HepG2 (cell line): Measurements from ENCODE around the gene TNS1. TPM values are rescaled to one million over a fixed set of nuclear protein-coding genes. Genes with fewer than 3 reads are reported as not detected.

Experiments used
- ARNTL ChIP-seq: sonication (generic); formaldehyde crosslinking; IDR thresholded peaks from 2 replicates; pipeline ENCODE4 v1.4.0; 2020; ENCODE audit warnings: mild to moderate bottlenecking, missing genetic modification reagents
- CCDC6 ChIP-seq: sonication (generic); formaldehyde crosslinking; IDR thresholded peaks from 2 replicates; pipeline ENCODE4 v1.8.1; 2022; ENCODE audit warnings: mild to moderate bottlenecking, missing genetic modification reagents, moderate library complexity
- CENPT ChIP-seq: sonication (generic); formaldehyde crosslinking; IDR thresholded peaks from 2 replicates; pipeline ENCODE4 v1.8.0; 2022; ENCODE audit warnings: low read depth, mild to moderate bottlenecking, moderate library complexity, missing genetic modification reagents
- EEA1 ChIP-seq: sonication (generic); formaldehyde crosslinking; IDR thresholded peaks from 2 replicates; pipeline ENCODE4 v1.5.1; 2020; ENCODE audit warnings: mild to moderate bottlenecking, missing genetic modification reagents, borderline replicate concordance
- EZH2 ChIP-seq: conservative IDR thresholded peaks from 2 replicates; pipeline ENCODE4 v1.6.1; 2012; ENCODE audit warnings: mild to moderate bottlenecking, low read depth, low read length, moderate library complexity
- GLI4 ChIP-seq: sonication (generic); formaldehyde crosslinking; IDR thresholded peaks from 2 replicates; pipeline ENCODE4 v1.5.1; 2020; ENCODE audit warnings: missing genetic modification reagents, mild to moderate bottlenecking, moderate library complexity, borderline replicate concordance
- GTF3A ChIP-seq: sonication (generic); formaldehyde crosslinking; conservative IDR thresholded peaks from 2 replicates; pipeline ENCODE4 v1.4.0; 2020; ENCODE audit warnings: mild to moderate bottlenecking, missing genetic modification reagents
- HNRNPH1 ChIP-seq: fragments of 200-400 bp; formaldehyde crosslinking; optimal IDR thresholded peaks from 2 replicates; pipeline ENCODE3; 2017; ENCODE audit warnings: mild to moderate bottlenecking, low read depth, low read length
- JUN ChIP-seq: sonication (generic); formaldehyde crosslinking; IDR thresholded peaks from 2 replicates; pipeline ENCODE4 v1.4.0; 2020; ENCODE audit warnings: mild to moderate bottlenecking, missing genetic modification reagents
- MAFF ChIP-seq: IDR thresholded peaks from 2 replicates; pipeline ENCODE4 v1.6.1; 2011; ENCODE audit warnings: low read depth, low read length, improper control_type of control experiment
- MIER2 ChIP-seq: IDR thresholded peaks from 2 replicates; pipeline ENCODE4 v1.6.1; 2016; ENCODE audit warnings: missing biosample characterization, missing genetic modification reagents
- NFIB ChIP-seq: sonication (generic); formaldehyde crosslinking; IDR thresholded peaks from 2 replicates; pipeline ENCODE4 v1.9.0; 2021; ENCODE audit warnings: missing genetic modification reagents, mild to moderate bottlenecking, borderline replicate concordance
- NR2F1 ChIP-seq, 2 experiments: fragments of 450-650 bp in 1 of 2; formaldehyde crosslinking in 1 of 2; IDR thresholded peaks; 2 replicates each; pipeline versions ENCODE4 v1.5.0 to v1.6.1; 2016 to 2020; ENCODE audit warnings: mild to moderate bottlenecking in 1 of 2, missing compliant biosample characterization in 1 of 2, missing genetic modification reagents in 1 of 2, moderate library complexity in 1 of 2
- SIX1 ChIP-seq: sonication (generic); formaldehyde crosslinking; IDR thresholded peaks from 2 replicates; pipeline ENCODE4 v1.4.0; 2020; ENCODE audit warnings: missing genetic modification reagents, borderline replicate concordance
- SMAD3 ChIP-seq: sonication (generic); formaldehyde crosslinking; IDR thresholded peaks from 2 replicates; pipeline ENCODE4 v1.4.0; 2020; ENCODE audit warnings: missing genetic modification reagents
- SNAPC2 ChIP-seq: sonication (generic); formaldehyde crosslinking; IDR thresholded peaks from 2 replicates; pipeline ENCODE4 v1.8.1; 2022; ENCODE audit warnings: mild to moderate bottlenecking, missing genetic modification reagents
- SSRP1 ChIP-seq: IDR thresholded peaks from 2 replicates; pipeline ENCODE4 v1.6.1; 2016; ENCODE audit warnings: control low read depth
- TCF7 ChIP-seq: sonication (generic); IDR thresholded peaks from 2 replicates; pipeline ENCODE4 v1.6.1; 2016; ENCODE audit warnings: antibody characterized with exemption, low read depth
- TOE1 ChIP-seq: sonication (generic); formaldehyde crosslinking; IDR thresholded peaks from 2 replicates; pipeline ENCODE4 v1.4.0; 2020; ENCODE audit warnings: mild to moderate bottlenecking, missing genetic modification reagents
- TP53 ChIP-seq: sonication (generic); formaldehyde crosslinking; conservative IDR thresholded peaks from 2 replicates; pipeline ENCODE4 v1.4.0; 2020; ENCODE audit warnings: missing genetic modification reagents
- WIZ ChIP-seq: sonication (generic); formaldehyde crosslinking; IDR thresholded peaks from 2 replicates; pipeline ENCODE4 v1.5.1; 2020; ENCODE audit warnings: mild to moderate bottlenecking, missing genetic modification reagents
- ZNF12 ChIP-seq: sonication (generic); formaldehyde crosslinking; IDR thresholded peaks from 2 replicates; pipeline ENCODE4 v1.5.0; 2020; ENCODE audit warnings: missing genetic modification reagents
- ZNF230 ChIP-seq: sonication (generic); formaldehyde crosslinking; IDR thresholded peaks from 2 replicates; pipeline ENCODE4 v1.4.0; 2020; ENCODE audit warnings: mild to moderate bottlenecking, missing genetic modification reagents
- ZNF274 ChIP-seq: sonication (generic); formaldehyde crosslinking; IDR thresholded peaks from 2 replicates; pipeline ENCODE4 v1.5.1; 2020; ENCODE audit warnings: mild to moderate bottlenecking, missing genetic modification reagents
- ZNF510 ChIP-seq: sonication (generic); formaldehyde crosslinking; IDR thresholded peaks from 2 replicates; pipeline ENCODE4 v1.4.0; 2020; ENCODE audit warnings: low read depth, mild to moderate bottlenecking, missing genetic modification reagents
- ZNF513 ChIP-seq: sonication (generic); formaldehyde crosslinking; conservative IDR thresholded peaks from 2 replicates; pipeline ENCODE4 v1.5.0; 2020; ENCODE audit warnings: missing genetic modification reagents
- ZNF567 ChIP-seq: sonication (generic); formaldehyde crosslinking; IDR thresholded peaks from 2 replicates; pipeline ENCODE4 v1.8.1; 2023; ENCODE audit warnings: mild to moderate bottlenecking, missing genetic modification reagents, borderline replicate concordance
- polyA plus RNA-seq, 8 experiments: library from polyadenylated mRNA; depleted of rRNA in 3 of 8; stranded (reverse) in 7 of 8; unstranded in 1 of 8; fragments of >200 nt; fragmentation: Illumina TruSeq in 4 of 8; extraction: Trizol in 4 of 8; gene quantifications; 2 replicates each; pipeline versions ENCODE4 v1.2.1 to v1.2.3, GENCODE V29; 2011 to 2016; ENCODE audit warnings: low read depth in 4 of 8, missing spikeins in 1 of 8, mixed read lengths in 1 of 8; ENCODE audit not compliant: insufficient read depth in 1 of 8
- total RNA-seq, 5 experiments: library from RNA; depleted of rRNA; stranded (reverse); fragments of >200 nt; fragmentation: Illumina TruSeq; extraction: Trizol; gene quantifications; 2 replicates each; pipeline ENCODE4 v1.2.3, GENCODE V29; 2016; ENCODE audit warnings: low read depth in 1 of 5
- TF ChIP-seq, protein P1 (sequence below): sonication (generic); formaldehyde crosslinking; IDR thresholded peaks from 2 replicates; pipeline ENCODE4 v1.5.1; 2020; ENCODE audit warnings: mild to moderate bottlenecking, missing genetic modification reagents

The TNS1 gene
- total and polyA plus RNA-seq, 2 of the 13 experiments (the other 11 are each of a cell fraction or from before 2014, with no cell fraction given), result 1.9 to 118 TPM

DNA sequence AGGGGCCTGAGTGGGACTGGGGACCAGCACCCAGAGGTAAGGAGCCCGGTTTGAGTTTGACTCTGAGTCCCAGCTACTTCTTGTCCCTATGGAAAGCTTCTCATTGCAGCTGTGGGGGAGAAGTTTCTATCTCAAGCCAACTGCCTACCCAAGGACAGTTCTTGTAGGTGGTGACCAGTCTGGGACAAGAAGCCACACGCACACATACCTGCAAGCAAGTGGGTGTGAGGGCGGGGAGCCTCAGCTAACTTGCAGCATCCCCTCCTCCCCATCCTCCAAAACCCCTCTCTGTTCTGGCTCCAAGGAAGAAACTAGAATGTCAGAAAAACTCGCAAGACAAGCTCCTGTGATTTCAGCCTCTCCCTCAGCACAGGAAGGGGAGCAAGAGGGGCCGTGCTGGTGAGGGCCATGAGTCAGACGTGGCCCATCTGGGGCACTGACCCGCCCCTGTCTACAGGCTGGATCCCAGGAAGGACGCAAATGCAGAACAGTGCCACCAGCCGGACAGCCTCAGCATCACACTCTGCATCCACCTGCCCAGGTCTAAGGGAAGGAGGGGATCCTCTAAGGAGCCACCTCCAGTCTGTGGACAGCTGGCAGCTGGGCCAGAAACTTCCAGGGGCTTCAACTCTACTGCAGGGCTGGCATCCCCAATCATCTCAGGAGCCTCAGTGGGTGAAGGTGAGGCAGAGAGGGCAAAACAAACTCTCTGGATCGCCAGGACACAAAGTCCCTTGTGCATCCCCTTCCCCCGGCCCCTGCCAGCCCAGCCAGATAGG is 103.4 kb downstream of the TNS1 start (continued):
- TF ChIP-seq, protein P1, sequence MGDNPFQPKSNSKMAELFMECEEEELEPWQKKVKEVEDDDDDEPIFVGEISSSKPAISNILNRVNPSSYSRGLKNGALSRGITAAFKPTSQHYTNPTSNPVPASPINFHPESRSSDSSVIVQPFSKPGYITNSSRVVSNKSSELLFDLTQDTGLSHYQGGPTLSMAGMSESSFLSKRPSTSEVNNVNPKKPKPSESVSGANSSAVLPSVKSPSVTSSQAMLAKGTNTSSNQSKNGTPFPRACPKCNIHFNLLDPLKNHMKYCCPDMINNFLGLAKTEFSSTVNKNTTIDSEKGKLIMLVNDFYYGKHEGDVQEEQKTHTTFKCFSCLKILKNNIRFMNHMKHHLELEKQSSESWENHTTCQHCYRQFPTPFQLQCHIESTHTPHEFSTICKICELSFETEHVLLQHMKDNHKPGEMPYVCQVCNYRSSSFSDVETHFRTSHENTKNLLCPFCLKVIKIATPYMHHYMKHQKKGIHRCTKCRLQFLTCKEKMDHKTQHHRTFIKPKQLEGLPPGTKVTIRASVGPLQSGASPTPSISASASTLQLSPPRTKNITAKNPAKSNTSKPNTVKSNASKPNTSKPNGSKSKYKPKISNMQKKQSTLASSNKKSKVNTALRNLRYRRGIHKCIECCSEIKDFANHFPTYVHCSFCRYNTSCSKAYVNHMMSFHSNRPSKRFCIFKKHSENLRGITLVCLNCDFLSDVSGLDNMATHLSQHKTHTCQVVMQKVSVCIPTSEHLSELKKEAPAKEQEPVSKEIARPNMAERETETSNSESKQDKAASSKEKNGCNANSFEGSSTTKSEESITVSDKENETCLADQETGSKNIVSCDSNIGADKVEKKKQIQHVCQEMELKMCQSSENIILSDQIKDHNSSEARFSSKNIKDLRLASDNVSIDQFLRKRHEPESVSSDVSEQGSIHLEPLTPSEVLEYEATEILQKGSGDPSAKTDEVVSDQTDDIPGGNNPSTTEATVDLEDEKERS (CRISPR knock-in tag), result 0 out of 2 replicates have a peak, but pooled peaks have one; percentile 61
- TF ChIP-seq ZNF230 (CRISPR knock-in tag), result no peak
- no peak for TF ChIP-seq CCDC6 (CRISPR knock-in tag)
- no peak for TF ChIP-seq EEA1 (CRISPR knock-in tag)
- no peak for TF ChIP-seq TCF7
- no peak for TF ChIP-seq EZH2
- no peak for TF ChIP-seq CENPT (CRISPR knock-in tag)
- TF ChIP-seq ZNF274 (CRISPR knock-in tag), result no peak; the same call in 1 of the 2 replicates
- TF ChIP-seq NR2F1 (CRISPR knock-in tag; IDR thresholded peaks at IDR 0.05), result 0 out of 4 replicates have a peak, but pooled peaks of 1 of the 2 experiments have one; percentile 25
- TF ChIP-seq JUN (CRISPR knock-in tag), result peak; percentile 45; the same call in 1 of the 2 replicates
- TF ChIP-seq SNAPC2 (CRISPR knock-in tag), result no peak
- TF ChIP-seq NFIB (CRISPR knock-in tag), result no peak
- peak; percentile 66 for TF ChIP-seq HNRNPH1
- no peak for TF ChIP-seq ZNF567 (CRISPR knock-in tag)
- no peak; the same call in 1 of the 2 replicates for TF ChIP-seq MAFF
- 0 out of 2 replicates have a peak, but pooled peaks have one; percentile 28 for TF ChIP-seq GLI4 (CRISPR knock-in tag)
- TF ChIP-seq ZNF12 (CRISPR knock-in tag), result no peak
- peak; percentile 93 for TF ChIP-seq SMAD3 (CRISPR knock-in tag)
- no peak for TF ChIP-seq GTF3A (CRISPR knock-in tag)
- TF ChIP-seq MIER2, result no peak
- TF ChIP-seq SSRP1 (CRISPR knock-in tag), result 0 out of 2 replicates have a peak, but pooled peaks have one; percentile 5
- TF ChIP-seq ZNF513 (CRISPR knock-in tag), result no peak
- peak; percentile 53; the same call in 1 of the 2 replicates for TF ChIP-seq WIZ (CRISPR knock-in tag)
- TF ChIP-seq SIX1, result 0 out of 2 replicates have a peak, but pooled peaks have one; percentile 31
- TF ChIP-seq TOE1, result peak; percentile 50; the same call in 1 of the 2 replicates
- TF ChIP-seq ARNTL, result no peak
- no peak for TF ChIP-seq ZNF510
- TF ChIP-seq TP53 (CRISPR knock-in tag), result 0 out of 2 replicates have a peak, but pooled peaks have one; percentile 9
